NB4 (cell line): ENCODE measurements around the gene KAT2A.

Experiments used
- POLR2A ChIP-seq: IDR thresholded peaks from 2 replicates; pipeline ENCODE4 v1.6.1; 2011; ENCODE audit warnings: mild to moderate bottlenecking; ENCODE audit not compliant: insufficient read length; ENCODE audit errors: extremely low read depth
- TF ChIP-seq, protein P1 (sequence below): IDR thresholded peaks from one replicate; pipeline ENCODE4 v1.5.1; 2012; ENCODE audit warnings: low read depth, low read length

DNA sequence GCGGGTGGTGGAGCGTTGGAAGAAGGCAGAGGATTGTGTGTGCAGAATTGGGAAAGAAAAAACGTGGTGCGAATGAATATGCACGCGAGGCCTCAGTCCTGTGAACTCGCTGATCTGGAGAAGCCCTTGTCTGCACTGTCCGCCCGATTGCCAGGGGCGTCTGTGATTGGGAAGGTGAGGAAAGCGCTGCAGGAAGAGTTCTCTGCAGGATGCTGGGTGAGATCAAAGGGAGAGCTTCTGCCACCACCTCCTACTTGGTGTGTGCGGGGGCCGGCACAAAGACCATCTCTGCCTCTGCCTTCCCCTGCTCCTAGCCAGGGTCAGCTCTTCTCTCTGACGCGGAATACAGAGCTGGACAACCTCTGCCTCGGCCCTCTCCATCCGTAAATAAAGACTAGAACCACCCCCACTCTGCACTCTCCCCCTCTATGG, 34.5 kb upstream of the KAT2A start:
- TF ChIP-seq, protein P1, sequence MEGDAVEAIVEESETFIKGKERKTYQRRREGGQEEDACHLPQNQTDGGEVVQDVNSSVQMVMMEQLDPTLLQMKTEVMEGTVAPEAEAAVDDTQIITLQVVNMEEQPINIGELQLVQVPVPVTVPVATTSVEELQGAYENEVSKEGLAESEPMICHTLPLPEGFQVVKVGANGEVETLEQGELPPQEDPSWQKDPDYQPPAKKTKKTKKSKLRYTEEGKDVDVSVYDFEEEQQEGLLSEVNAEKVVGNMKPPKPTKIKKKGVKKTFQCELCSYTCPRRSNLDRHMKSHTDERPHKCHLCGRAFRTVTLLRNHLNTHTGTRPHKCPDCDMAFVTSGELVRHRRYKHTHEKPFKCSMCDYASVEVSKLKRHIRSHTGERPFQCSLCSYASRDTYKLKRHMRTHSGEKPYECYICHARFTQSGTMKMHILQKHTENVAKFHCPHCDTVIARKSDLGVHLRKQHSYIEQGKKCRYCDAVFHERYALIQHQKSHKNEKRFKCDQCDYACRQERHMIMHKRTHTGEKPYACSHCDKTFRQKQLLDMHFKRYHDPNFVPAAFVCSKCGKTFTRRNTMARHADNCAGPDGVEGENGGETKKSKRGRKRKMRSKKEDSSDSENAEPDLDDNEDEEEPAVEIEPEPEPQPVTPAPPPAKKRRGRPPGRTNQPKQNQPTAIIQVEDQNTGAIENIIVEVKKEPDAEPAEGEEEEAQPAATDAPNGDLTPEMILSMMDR, result no peak
- no peak for TF ChIP-seq POLR2A
